GM13977 (cell line): ENCODE data around the gene CFAP69.
"Not testable (repeated sequence)": the region's sequence is repeated elsewhere in the genome, so short reads cannot be mapped to it uniquely, and the experiment has no call there.

Experiments
- DNase-seq: peaks from one replicate; pipeline ENCODE4 v3.0.0; 2012; ENCODE audit warnings: low spot score
- in situ Hi-C: fragments of 300-500 bp; cut with MboI; formaldehyde crosslinking; loops from one replicate; pipeline ENCODE4 v1.12.0; 2022; ENCODE audit warnings: low sequenced_read_pairs, low pct_unique_long_range_greater_than_20kb, mixed read lengths, inconsistent platforms; ENCODE audit not compliant: unreplicated experiment
- TF ChIP-seq, protein P1 (sequence below): IDR thresholded peaks from 2 replicates; pipeline ENCODE4 v1.5.1; 2012; ENCODE audit warnings: mild to moderate bottlenecking, control low read depth; ENCODE audit not compliant: insufficient read depth; ENCODE audit errors: extremely low read depth, missing control alignments

Gene CFAP69

DNA sequence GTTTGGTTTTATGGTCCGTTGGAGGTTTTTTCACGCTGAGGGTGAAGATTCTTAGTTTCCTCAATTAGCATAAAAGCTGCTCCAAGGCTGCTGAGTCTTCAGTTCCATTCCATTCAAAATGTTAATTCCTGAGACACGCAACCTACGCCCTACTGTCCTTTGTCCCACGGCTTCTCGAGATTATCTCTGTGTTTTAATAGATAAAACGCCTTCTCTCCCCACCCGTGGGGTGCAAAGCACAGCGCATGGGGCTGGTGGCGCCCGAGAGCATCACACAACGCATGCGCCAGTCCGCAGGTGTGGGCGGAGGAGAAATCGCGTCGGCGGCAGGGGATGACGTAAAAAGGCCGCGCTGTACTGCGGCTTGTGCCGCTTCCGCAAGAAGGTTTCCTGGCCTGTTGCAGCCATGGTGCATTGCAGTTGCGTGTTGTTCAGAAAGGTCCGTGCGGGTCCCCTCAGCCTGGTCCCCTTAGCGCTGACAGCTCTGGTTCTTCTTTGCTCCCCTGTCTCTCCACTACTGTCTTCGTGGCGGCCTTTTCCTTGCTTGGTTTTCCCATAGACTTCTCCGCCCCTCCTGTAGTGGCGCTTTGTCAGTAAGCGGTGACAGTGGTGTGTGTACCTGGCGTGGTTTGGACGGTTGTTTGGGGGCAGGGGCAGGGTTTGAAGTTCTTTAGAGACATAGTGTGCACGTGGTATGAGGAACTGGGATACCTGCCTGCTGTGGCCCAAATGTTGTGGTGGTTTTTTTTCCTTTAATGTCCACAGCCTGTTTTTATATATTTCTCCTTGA, 101.6 kb downstream of the CFAP69 start, which contains the start of gene GTPBP10:
Gene GTPBP10, plus strand, starts transcription at position 381 of the 790 bp plus-strand sequence. Its CDS starts 26 bp downstream, at position 407.
- peak; percentile 90 for DNase-seq
- in situ Hi-C loops = no loop called here
- TF ChIP-seq, protein P1, sequence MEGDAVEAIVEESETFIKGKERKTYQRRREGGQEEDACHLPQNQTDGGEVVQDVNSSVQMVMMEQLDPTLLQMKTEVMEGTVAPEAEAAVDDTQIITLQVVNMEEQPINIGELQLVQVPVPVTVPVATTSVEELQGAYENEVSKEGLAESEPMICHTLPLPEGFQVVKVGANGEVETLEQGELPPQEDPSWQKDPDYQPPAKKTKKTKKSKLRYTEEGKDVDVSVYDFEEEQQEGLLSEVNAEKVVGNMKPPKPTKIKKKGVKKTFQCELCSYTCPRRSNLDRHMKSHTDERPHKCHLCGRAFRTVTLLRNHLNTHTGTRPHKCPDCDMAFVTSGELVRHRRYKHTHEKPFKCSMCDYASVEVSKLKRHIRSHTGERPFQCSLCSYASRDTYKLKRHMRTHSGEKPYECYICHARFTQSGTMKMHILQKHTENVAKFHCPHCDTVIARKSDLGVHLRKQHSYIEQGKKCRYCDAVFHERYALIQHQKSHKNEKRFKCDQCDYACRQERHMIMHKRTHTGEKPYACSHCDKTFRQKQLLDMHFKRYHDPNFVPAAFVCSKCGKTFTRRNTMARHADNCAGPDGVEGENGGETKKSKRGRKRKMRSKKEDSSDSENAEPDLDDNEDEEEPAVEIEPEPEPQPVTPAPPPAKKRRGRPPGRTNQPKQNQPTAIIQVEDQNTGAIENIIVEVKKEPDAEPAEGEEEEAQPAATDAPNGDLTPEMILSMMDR = peak; percentile 76

DNA sequence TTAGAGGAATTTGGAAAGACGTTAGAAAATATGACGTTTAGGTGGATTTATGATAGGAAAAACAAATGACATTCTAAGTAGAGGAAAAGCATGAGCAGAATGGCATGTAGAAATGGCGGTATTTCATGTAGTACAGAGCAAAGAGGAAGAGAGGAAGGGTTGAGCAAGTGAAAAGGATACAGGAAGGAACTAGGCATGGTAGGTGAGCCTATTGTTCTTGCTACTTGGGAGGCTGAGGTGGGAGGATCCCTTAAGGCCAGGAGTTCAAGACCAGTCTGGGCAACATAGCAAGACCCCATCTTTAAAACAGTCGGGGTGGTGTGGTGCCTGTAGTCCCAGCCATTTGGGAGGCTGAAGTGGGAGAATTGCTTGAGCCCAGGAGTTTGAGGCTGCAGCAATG, 102.8 kb downstream of the CFAP69 start:
- no peak for DNase-seq
- in situ Hi-C loops = no loop called here
- TF ChIP-seq, protein P1 = no peak

DNA sequence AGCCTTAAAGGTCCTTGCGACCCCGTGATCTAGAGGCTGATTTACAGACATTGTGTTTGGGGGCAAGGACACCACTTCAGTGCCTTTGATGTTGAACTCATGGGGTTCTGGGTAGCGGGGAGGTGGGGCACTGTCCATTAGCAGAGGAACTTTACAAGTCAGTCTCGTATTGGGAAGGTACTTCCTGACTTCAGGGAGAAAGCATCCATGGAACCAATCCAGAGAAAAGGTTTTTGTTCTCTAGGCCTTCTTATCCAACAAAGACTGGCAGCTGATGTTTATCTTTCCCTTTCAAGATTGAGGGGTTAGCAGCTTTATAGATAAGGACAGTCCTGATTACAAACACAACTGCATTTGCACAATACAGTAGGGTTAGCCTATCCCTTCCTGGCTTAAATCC, 104.3 kb downstream of the CFAP69 start:
- no peak for DNase-seq
- TF ChIP-seq, protein P1 = no peak
- in situ Hi-C loops = no loop called here

DNA sequence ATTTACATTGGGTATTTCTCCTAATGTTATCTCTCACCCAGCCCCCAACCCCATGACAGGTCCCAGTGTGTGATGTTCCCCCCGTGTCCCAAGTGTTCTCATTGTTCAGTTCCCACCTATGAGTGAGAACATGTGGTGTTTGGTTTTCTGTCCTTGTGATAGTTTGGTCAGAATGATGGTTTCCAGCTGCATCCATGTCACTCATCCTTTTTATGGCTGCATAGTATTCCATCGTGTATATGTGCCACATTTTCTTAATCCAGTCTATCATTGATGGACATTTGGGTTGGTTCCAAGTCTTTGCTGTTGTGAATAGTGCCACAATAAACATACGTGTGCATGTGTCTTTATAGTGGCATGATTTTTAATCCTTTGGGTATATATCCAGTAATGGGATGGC, 105.1 kb downstream of the CFAP69 start:
- in situ Hi-C loops, DNase-seq: not testable (repeated sequence)

DNA sequence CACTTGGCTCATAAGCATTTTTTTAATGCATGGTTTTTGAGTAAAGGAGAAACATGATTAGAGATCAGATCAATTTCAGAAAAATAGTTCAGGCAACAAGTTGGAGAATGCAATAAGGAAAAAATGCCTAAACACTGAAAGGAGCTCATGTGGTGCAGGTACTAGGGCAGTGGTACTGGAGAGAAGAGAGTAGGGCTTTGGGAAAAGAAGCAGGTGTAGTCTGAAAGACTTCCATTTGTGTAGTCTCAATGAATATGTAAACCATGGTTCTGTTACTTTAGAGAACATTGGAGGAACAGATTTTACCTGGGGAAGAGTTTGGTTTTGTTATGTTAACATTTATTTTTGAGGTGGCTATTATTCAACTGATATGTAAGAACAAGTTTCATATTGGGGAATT, 107.0 kb downstream of the CFAP69 start:
- in situ Hi-C loops = no loop called here
- no peak for DNase-seq
- TF ChIP-seq, protein P1 = no peak
